HepG2 (cell line): ENCODE data around the gene TTPAL. TPM values are rescaled to one million over a fixed set of nuclear protein-coding genes. Genes with fewer than 3 reads are reported as not detected.
A peak's percentile ranks its signal among the peaks of the same experiment; 100 is the strongest.

Source experiments
- CHCHD3 ChIP-seq: sonication (generic); formaldehyde crosslinking; IDR thresholded peaks from 2 replicates; pipeline ENCODE4 v1.8.0; 2022; ENCODE audit warnings: mild to moderate bottlenecking, missing genetic modification reagents, moderate library complexity
- GABPA ChIP-seq, 2 experiments: IDR thresholded peaks; 2 replicates each; pipeline ENCODE4 v1.6.1; 2011 to 2016; ENCODE audit warnings: low read depth in 2 of 2, low read length in 1 of 2, missing biosample characterization in 1 of 2, missing genetic modification characterization in 1 of 2
- HES4 ChIP-seq: sonication (generic); formaldehyde crosslinking; IDR thresholded peaks from 2 replicates; pipeline ENCODE4 v1.9.0; 2021; ENCODE audit warnings: mild to moderate bottlenecking, missing genetic modification reagents, borderline replicate concordance
- KDM1A ChIP-seq: IDR thresholded peaks from 2 replicates; pipeline ENCODE4 v1.6.1; 2016; ENCODE audit warnings: missing compliant biosample characterization
- KMT2A ChIP-seq: sonication (generic); formaldehyde crosslinking; IDR thresholded peaks from 2 replicates; pipeline ENCODE4 v1.4.0; 2020; ENCODE audit warnings: missing genetic modification reagents
- RARA ChIP-seq: IDR thresholded peaks from 2 replicates; pipeline ENCODE4 v1.6.1; 2016; ENCODE audit warnings: missing genetic modification reagents, missing compliant biosample characterization
- SAP130 ChIP-seq: IDR thresholded peaks from 2 replicates; pipeline ENCODE4 v1.6.1; 2016; ENCODE audit warnings: low read depth
- SIX1 ChIP-seq: sonication (generic); formaldehyde crosslinking; IDR thresholded peaks from 2 replicates; pipeline ENCODE4 v1.4.0; 2020; ENCODE audit warnings: missing genetic modification reagents, borderline replicate concordance
- ZBTB1 ChIP-seq: sonication (generic); formaldehyde crosslinking; IDR thresholded peaks from 2 replicates; pipeline ENCODE4 v1.4.0; 2020; ENCODE audit warnings: missing genetic modification reagents, borderline replicate concordance
- ZIK1 ChIP-seq: sonication (generic); formaldehyde crosslinking; IDR thresholded peaks from 2 replicates; pipeline ENCODE4 v1.5.0; 2020; ENCODE audit warnings: mild to moderate bottlenecking, low read depth, missing genetic modification reagents, borderline replicate concordance
- ZNF17 ChIP-seq: sonication (generic); formaldehyde crosslinking; IDR thresholded peaks from 2 replicates; pipeline ENCODE4 v1.5.0; 2020; ENCODE audit warnings: mild to moderate bottlenecking, missing genetic modification reagents
- ZNF225 ChIP-seq: sonication (generic); formaldehyde crosslinking; IDR thresholded peaks from 2 replicates; pipeline ENCODE4 v1.4.0; 2020; ENCODE audit warnings: mild to moderate bottlenecking, missing genetic modification reagents
- ZNF292 ChIP-seq: sonication (generic); formaldehyde crosslinking; IDR thresholded peaks from 2 replicates; pipeline ENCODE4 v1.8.1; 2022; ENCODE audit warnings: mild to moderate bottlenecking, low read depth, missing genetic modification reagents, borderline replicate concordance
- ZNF317 ChIP-seq: sonication (generic); formaldehyde crosslinking; IDR thresholded peaks from 2 replicates; pipeline ENCODE4 v1.5.0; 2020; ENCODE audit warnings: mild to moderate bottlenecking, missing genetic modification reagents
- ZNF354B ChIP-seq: sonication (generic); formaldehyde crosslinking; IDR thresholded peaks from 2 replicates; pipeline ENCODE4 v1.8.0; 2022; ENCODE audit warnings: mild to moderate bottlenecking, missing genetic modification reagents
- ZNF431 ChIP-seq: sonication (generic); formaldehyde crosslinking; IDR thresholded peaks from 2 replicates; pipeline ENCODE4 v1.9.0; 2022; ENCODE audit warnings: missing genetic modification reagents, low read depth, mild to moderate bottlenecking, borderline replicate concordance
- ZNF549 ChIP-seq: sonication (generic); formaldehyde crosslinking; IDR thresholded peaks from 2 replicates; pipeline ENCODE4 v1.5.0; 2020; ENCODE audit warnings: missing genetic modification reagents
- ZNF557 ChIP-seq: sonication (generic); formaldehyde crosslinking; IDR thresholded peaks from 2 replicates; pipeline ENCODE4 v1.4.0; 2020; ENCODE audit warnings: missing genetic modification reagents
- polyA plus RNA-seq, 8 experiments: library from polyadenylated mRNA; depleted of rRNA in 3 of 8; stranded (reverse) in 7 of 8; unstranded in 1 of 8; fragments of >200 nt; fragmentation: Illumina TruSeq in 4 of 8; extraction: Trizol in 4 of 8; gene quantifications; 2 replicates each; pipeline versions ENCODE4 v1.2.1 to v1.2.3, GENCODE V29; 2011 to 2016; ENCODE audit warnings: low read depth in 4 of 8, missing spikeins in 1 of 8, mixed read lengths in 1 of 8; ENCODE audit not compliant: insufficient read depth in 1 of 8
- total RNA-seq, 5 experiments: library from RNA; depleted of rRNA; stranded (reverse); fragments of >200 nt; fragmentation: Illumina TruSeq; extraction: Trizol; gene quantifications; 2 replicates each; pipeline ENCODE4 v1.2.3, GENCODE V29; 2016; ENCODE audit warnings: low read depth in 1 of 5
- TF ChIP-seq, protein P1 (sequence below): fragments of 450-650 bp; IDR thresholded peaks from 2 replicates; pipeline ENCODE4 v1.6.1; 2017; ENCODE audit warnings: mild to moderate bottlenecking
- TF ChIP-seq, protein P2 (sequence below): sonication (generic); formaldehyde crosslinking; IDR thresholded peaks from 2 replicates; pipeline ENCODE4 v1.5.1; 2020; ENCODE audit warnings: mild to moderate bottlenecking, missing genetic modification reagents, borderline replicate concordance
- TF ChIP-seq, protein P3 (sequence below): sonication (generic); formaldehyde crosslinking; IDR thresholded peaks from 2 replicates; pipeline ENCODE4 v1.8.1; 2023; ENCODE audit warnings: missing genetic modification reagents, mild to moderate bottlenecking, borderline replicate concordance
- TF ChIP-seq, protein P4 (sequence below): sonication (generic); formaldehyde crosslinking; IDR thresholded peaks from 2 replicates; pipeline ENCODE4 v1.8.0; 2022; ENCODE audit warnings: mild to moderate bottlenecking, missing genetic modification reagents, moderate library complexity
- TF ChIP-seq, protein P5 (sequence below): sonication (generic); formaldehyde crosslinking; conservative IDR thresholded peaks from 2 replicates; pipeline ENCODE4 v1.8.0; 2022; ENCODE audit warnings: missing genetic modification reagents
- TF ChIP-seq, protein P6 (sequence below): IDR thresholded peaks from 2 replicates; pipeline ENCODE4 v1.6.1; 2016; ENCODE audit warnings: control low read depth

TTPAL gene
- total and polyA plus RNA-seq, 2 of the 13 experiments (the other 11 are each of a cell fraction or from before 2014, with no cell fraction given), result 4.3 to 18.8 TPM

DNA sequence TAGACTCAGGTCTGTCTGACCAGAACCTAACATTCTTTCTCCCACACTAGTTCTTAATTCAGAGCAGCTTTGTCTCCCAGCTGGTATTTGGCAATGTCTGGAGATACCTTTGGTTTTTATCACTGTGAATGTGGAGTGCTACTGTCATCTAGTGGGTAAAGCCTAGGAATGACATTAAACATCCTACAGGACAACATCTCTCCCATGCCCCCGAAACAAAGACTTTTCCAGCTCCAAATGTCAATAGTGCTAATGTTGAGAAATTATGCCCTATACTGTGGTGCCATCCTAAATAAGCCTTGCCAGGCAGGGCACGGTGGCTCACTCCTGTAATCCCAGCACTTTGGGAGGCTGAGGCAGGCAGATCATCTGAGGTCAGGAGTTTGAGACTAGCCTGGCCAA, 4.2 kb upstream of the TTPAL start (continued):
- no peak for TF ChIP-seq CHCHD3
- TF ChIP-seq ZNF431, result no peak
- TF ChIP-seq, protein P1, sequence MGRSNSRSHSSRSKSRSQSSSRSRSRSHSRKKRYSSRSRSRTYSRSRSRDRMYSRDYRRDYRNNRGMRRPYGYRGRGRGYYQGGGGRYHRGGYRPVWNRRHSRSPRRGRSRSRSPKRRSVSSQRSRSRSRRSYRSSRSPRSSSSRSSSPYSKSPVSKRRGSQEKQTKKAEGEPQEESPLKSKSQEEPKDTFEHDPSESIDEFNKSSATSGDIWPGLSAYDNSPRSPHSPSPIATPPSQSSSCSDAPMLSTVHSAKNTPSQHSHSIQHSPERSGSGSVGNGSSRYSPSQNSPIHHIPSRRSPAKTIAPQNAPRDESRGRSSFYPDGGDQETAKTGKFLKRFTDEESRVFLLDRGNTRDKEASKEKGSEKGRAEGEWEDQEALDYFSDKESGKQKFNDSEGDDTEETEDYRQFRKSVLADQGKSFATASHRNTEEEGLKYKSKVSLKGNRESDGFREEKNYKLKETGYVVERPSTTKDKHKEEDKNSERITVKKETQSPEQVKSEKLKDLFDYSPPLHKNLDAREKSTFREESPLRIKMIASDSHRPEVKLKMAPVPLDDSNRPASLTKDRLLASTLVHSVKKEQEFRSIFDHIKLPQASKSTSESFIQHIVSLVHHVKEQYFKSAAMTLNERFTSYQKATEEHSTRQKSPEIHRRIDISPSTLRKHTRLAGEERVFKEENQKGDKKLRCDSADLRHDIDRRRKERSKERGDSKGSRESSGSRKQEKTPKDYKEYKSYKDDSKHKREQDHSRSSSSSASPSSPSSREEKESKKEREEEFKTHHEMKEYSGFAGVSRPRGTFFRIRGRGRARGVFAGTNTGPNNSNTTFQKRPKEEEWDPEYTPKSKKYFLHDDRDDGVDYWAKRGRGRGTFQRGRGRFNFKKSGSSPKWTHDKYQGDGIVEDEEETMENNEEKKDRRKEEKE, result no peak
- TF ChIP-seq RARA (CRISPR knock-in tag), result 0 out of 2 replicates have a peak, but pooled peaks have one; percentile 17
- no peak for TF ChIP-seq ZNF557
- no peak for TF ChIP-seq HES4 (CRISPR knock-in tag)
- TF ChIP-seq, protein P2, sequence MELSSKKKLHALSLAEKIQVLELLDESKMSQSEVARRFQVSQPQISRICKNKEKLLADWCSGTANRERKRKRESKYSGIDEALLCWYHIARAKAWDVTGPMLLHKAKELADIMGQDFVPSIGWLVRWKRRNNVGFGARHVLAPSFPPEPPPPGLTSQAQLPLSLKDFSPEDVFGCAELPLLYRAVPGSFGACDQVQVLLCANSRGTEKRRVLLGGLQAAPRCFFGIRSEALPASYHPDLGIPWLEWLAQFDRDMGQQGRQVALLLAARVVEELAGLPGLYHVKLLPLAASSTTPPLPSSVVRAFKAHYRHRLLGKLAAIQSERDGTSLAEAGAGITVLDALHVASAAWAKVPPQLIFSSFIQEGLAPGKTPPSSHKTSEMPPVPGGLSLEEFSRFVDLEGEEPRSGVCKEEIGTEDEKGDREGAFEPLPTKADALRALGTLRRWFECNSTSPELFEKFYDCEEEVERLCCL (CRISPR knock-in tag), result no peak
- no peak for TF ChIP-seq ZNF292 (CRISPR knock-in tag)
- TF ChIP-seq, protein P3, sequence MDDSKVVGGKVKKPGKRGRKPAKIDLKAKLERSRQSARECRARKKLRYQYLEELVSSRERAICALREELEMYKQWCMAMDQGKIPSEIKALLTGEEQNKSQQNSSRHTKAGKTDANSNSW (CRISPR knock-in tag), result no peak
- no peak for TF ChIP-seq ZNF317 (CRISPR knock-in tag)
- no peak for TF ChIP-seq ZNF354B (CRISPR knock-in tag)
- no peak for TF ChIP-seq GABPA (IDR thresholded peaks at IDR 0.05; ENCODE audit: low read depth, low read length)
- TF ChIP-seq GABPA (CRISPR knock-in tag; IDR thresholded peaks at IDR 0.05; ENCODE audit: low read depth), result no peak
- TF ChIP-seq, protein P4, sequence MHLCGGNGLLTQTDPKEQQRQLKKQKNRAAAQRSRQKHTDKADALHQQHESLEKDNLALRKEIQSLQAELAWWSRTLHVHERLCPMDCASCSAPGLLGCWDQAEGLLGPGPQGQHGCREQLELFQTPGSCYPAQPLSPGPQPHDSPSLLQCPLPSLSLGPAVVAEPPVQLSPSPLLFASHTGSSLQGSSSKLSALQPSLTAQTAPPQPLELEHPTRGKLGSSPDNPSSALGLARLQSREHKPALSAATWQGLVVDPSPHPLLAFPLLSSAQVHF (CRISPR knock-in tag), result no peak
- TF ChIP-seq SIX1, result peak; percentile 38; the same call in 1 of the 2 replicates
- TF ChIP-seq ZIK1 (CRISPR knock-in tag), result no peak
- peak; percentile 54; the same call in 1 of the 2 replicates for TF ChIP-seq KMT2A (CRISPR knock-in tag)
- TF ChIP-seq, protein P5, sequence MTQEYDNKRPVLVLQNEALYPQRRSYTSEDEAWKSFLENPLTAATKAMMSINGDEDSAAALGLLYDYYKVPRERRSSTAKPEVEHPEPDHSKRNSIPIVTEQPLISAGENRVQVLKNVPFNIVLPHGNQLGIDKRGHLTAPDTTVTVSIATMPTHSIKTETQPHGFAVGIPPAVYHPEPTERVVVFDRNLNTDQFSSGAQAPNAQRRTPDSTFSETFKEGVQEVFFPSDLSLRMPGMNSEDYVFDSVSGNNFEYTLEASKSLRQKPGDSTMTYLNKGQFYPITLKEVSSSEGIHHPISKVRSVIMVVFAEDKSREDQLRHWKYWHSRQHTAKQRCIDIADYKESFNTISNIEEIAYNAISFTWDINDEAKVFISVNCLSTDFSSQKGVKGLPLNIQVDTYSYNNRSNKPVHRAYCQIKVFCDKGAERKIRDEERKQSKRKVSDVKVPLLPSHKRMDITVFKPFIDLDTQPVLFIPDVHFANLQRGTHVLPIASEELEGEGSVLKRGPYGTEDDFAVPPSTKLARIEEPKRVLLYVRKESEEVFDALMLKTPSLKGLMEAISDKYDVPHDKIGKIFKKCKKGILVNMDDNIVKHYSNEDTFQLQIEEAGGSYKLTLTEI, result no peak
- TF ChIP-seq, protein P6, sequence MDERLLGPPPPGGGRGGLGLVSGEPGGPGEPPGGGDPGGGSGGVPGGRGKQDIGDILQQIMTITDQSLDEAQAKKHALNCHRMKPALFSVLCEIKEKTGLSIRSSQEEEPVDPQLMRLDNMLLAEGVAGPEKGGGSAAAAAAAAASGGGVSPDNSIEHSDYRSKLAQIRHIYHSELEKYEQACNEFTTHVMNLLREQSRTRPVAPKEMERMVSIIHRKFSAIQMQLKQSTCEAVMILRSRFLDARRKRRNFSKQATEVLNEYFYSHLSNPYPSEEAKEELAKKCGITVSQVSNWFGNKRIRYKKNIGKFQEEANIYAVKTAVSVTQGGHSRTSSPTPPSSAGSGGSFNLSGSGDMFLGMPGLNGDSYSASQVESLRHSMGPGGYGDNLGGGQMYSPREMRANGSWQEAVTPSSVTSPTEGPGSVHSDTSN, result no peak
- TF ChIP-seq SAP130, result peak; percentile 68
- TF ChIP-seq ZBTB1 (CRISPR knock-in tag), result no peak
- TF ChIP-seq KDM1A (CRISPR knock-in tag), result no peak
- TF ChIP-seq ZNF549, result no peak
- TF ChIP-seq ZNF17, result no peak
- TF ChIP-seq ZNF225 (CRISPR knock-in tag), result no peak
